ENCODE measurements around the gene MVK.
"Not testable (repeated sequence)": the region's sequence is repeated elsewhere in the genome, so short reads cannot be mapped to it uniquely, and the experiment has no call there.

MVK gene

DNA sequence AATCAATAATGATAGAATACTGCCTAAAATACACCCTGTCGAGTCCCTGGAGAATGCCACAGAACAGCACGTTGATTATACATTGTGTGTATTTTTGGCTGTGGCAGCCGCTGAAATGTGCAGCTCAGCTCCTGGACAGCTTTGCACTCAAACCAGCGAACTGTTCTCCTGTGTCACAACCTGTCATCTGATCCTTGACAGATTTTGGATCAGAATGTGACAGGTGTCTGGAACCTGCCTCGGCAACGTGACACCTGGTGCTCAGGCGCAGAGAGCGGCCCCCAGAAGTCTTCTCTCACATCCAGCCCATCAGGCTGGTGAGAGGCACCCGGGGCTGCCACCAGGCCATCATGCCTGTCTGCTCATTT is 19.3 kb downstream of the MVK start:
- no peak for DNase-seq

GRCh38 chr12:109594556-109595317 is 21.1 kb downstream of the MVK start:
- DNase-seq, result no peak

GRCh38 chr12:109595321-109595902 is 21.8 kb downstream of the MVK start:
- DNase-seq, result no peak

DNA sequence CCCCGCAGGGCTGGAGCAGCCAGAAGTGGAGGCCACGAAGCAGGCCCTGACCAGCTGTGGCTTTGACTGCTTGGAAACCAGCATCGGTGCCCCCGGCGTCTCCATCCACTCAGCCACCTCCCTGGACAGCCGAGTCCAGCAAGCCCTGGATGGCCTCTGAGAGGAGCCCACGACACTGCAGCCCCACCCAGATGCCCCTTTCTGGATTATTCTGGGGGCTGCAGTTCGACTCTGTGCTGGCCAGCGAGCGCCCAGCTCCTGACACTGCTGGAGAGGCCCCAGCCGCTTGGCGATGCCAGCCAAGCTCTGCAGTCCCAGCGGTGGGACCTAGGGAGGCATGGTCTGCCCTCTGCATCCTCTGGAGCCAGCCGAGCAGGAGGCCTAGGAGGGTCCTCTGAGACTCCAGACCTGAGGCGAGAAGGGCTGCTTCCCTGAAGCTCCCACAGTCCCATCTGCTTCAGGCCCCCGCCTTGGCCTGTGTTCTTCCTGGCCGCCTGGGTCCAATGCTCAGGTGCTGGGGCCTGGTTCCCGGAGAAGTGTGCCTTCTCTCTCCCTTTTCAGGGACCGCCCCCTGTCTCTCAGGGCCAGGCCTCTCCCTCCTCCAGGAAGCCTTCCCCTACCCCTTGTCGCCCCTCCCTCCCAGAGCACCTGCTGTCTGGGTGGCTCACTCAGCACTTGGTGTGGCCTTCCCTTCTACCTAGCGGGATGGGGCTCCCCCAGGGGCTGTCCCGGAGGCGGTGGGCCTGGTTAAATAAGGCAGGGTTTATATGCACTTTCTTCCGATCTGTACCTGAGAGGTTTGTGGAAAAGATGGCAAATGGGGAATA is 23.0 kb downstream of the MVK start:
- no peak for DNase-seq

DNA sequence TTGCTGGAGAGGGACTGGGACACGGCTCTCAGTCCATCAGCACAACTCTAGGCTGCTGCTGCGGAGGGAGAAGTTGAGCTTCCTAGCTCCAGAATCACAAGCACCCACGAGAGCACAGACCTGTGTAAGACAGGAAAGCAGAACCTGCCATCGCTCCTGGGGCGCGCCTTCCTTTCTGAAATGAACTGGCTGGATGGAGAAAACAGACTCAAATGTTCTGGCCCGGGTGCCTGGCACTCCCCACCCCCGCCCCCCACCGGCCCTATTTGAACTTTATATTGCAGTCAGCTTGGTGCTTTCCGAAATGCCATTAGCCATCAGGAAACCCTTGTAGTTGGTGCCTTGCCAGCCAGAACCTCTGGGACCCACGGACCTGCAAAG is 23.8 kb downstream of the MVK start:
- no peak for DNase-seq

GRCh38 chr12:109597795-109598427 is 24.3 kb downstream of the MVK start:
- peak; percentile 62 for DNase-seq

- DNase-seq, result no peak
Observed at GRCh38 chr12:109598428-109598854, 24.8 kb downstream of the MVK start.

DNA sequence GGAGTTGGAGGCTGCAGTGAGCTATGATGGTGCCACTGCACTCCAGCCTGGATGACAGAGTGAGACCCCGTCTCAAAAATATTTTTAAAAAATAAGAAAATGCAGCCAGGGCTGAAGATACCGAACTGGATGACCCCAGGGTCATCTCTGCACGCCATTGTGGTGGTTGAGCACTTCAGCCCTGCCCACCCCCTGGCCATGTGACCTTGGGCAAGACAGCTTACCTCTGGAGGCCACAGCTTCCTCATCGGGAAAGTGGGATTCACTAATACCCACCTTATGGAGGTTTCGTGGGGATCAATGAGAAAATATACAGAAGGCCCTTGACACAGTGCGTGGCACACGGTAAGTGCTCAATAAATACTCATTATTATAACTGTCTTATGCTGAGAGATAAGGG is 25.5 kb downstream of the MVK start:
- DNase-seq, result no peak

DNA sequence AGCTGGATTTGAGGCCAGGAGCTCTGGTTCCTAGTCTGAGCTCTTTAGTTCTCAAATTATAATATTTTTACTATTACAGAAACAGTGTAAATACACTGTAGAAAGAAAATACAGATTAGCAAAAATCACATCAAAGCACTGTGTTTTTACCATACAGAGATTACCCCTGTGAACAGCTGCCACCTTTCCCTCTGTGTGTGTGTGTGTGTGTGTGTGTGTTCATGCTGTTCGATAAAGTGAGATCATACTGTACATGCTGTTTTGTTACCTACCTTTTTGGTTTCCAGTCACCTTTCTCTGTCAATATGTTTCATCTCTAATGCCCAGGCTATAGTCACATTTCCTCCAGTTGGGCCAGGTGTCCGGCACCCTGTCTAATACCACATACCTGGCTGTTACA is 26.9 kb downstream of the MVK start:
- DNase-seq, result no peak

GRCh38 chr12:109600995-109601394 is 27.4 kb downstream of the MVK start:
- no peak for DNase-seq

DNA sequence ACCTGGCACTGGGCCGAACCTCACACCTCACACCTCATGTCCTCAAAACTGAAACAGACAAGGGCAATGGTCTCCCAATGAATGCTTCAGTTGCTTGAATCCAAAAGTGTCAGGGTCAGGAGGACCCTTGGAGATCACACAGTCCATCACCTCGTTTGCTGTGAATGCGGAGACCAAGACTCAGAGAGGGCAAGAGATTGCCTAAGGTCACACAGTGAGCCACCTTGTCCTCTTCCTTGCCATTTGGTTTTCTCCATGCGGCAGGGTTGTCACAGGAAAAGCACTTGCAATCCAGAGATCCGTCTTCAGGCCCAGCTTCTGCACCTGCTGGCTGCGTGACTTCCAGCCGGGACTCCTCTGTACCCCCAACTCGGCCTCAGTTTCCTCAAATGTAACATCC is 28.0 kb downstream of the MVK start:
- DNase-seq, result no peak

DNA sequence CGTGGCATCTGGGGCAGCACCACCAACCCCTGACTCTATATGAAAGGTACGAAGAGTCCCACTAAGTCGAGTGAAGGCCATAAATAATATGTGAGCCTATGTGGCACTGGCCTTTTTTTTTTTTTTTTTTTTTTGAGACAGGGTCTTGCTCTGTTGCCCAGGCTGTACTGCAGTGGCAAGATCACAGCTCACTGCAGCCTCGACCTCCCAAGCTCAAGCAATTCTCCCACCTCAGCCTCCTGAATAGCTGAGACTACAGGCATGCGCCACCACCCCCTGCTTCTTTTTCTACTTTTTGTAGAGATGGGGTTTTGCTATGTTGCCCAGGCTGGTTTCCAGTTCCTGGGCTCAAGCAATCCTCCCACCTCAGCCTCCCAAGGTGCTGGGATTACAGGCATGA is 28.5 kb downstream of the MVK start:
- DNase-seq, result not testable (repeated sequence)

DNA sequence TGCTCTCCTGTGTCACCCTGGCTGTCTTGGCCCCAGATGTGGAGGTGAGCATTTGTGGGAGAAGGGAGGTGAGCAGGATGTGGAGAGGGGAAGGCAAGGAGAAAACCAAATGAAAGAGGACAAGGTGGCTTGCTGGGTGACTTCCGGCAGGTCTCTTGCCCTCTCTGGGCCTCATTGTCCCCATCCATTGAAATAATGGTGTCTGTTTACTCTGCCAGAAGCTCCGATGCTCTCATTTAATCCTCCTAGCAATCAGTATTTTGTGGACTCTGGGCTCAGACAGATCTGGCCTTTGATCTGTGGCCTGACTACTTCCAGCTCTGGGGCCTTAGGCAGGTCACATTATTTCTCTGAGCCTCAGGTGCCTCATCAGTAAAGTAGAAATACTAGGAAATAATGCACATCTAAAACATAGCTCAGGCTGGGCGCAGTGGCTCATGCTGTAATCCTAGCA is 30.6 kb downstream of the MVK start:
- no peak for DNase-seq

- DNase-seq, result no peak
Observed at GRCh38 chr12:109605016-109605415, 31.4 kb downstream of the MVK start.

DNA sequence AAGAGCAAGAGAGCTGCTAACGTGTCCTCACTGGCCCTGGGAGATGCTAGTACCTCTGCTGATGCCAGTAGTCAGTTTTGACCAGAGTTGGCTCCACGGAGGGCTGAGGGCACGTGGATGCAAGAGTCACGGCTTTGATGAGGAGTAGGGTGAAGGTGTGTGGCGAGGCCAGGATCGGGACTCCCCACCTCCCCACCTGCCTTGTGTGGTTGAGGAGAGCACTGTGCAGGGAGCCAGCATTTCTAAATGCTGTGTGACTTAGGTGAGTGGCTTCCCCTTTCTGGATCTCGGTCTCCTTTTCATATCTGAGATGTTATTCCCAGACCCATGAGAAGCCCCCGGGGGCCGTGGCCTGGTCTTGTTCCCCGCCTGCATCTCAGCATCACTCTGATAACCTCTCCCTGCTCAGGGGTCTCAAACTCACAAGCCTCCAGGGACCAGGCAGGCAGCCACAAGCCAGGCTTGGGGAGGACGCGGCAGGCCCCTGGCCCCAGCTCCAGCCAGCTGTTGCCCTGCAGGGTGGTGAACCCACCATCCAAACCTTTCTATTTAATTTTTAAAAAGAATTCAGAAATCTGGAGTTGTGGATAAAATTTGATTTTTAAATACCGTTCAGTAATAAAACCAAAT is 32.1 kb downstream of the MVK start:
- no peak for DNase-seq

- no peak for DNase-seq
Observed at GRCh38 chr12:109606320-109607028, 32.9 kb downstream of the MVK start.

GRCh38 chr12:109607618-109608017 is 34.0 kb downstream of the MVK start:
- no peak for DNase-seq

GRCh38 chr12:109608270-109608669 is 34.7 kb downstream of the MVK start:
- DNase-seq, result no peak

DNA sequence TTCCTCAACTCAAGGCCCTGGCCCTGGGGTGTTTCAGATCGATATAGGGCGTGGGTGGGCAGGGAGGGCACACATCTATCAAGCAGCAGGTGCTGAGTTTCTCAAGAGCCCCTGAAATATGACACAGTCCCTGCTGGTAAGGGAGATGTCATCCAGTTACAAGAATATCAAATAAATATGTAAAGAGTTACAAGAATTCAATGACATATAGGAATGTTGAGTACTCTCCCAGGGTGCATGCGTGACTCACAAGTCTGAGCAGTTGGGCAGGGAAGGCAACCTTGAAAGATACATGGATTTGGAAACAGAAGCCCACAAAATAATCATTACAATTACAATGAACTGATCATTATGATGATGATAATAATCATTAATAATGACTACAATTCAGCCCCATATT is 35.2 kb downstream of the MVK start:
- DNase-seq, result no peak

DNA sequence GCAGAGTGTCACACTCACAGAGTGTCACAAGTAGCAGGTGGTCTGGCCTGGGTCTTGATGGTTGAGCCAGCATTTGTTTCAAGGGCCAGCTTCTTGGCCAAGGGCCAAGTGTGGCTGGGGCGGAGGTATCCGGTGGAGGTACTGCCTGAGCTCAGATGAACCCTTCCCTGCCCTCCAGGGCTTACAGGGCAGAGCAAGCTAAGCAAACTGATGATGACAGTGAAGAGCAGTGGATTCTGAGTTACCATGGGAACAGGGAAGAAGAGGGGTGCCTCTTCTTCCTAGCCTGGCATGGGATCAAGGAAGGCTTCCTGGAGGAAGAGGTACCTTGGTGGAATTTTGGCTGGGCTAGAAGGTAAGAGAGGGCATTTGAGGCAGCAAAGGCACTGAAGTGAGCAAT is 35.7 kb downstream of the MVK start:
- DNase-seq, result no peak

DNA sequence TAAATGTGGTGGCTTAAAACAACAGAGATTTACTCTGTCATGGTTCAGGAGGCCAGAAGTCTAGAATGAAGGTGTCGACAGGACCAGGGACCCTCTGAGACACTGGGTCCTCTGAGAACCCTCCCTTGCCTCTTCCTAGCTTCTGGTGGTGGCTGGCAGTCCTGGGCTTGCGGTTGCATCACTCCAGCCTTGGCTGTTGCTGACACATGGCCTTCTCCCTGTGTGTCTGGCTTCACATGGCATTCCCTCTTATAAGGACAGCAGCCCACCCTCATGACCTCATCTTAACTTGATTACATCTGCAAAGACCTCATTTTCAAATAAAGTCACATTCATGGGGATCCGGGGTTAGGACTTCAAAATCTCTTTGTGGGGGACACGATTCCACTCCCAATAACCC is 36.9 kb downstream of the MVK start:
- no peak for DNase-seq

- no peak for DNase-seq
Observed at GRCh38 chr12:109611223-109611622, 37.6 kb downstream of the MVK start.

All from stimulated activated CD4-positive, alpha-beta T cell treated with anti-CD3 and anti-CD28 coated beads, Interleukin-4, amount 100 ng/mL, for 1 hour (primary cell).